Neuronal stem cell (in vitro differentiated cells): ENCODE measurements around the gene ITGB6.
"Not testable (repeated sequence)": the region's sequence is repeated elsewhere in the genome, so short reads cannot be mapped to it uniquely, and the experiment has no call there.

Source experiments
- DNase-seq: peaks from one replicate; pipeline ENCODE4 v3.0.0-alpha.2; 2013; ENCODE audit warnings: low spot score
- H2AFZ ChIP-seq: one replicate; pipeline ENCODE4 v1.6.1; 2013; ENCODE audit warnings: mild to moderate bottlenecking, low read length, inconsistent platforms
- H2AK5ac ChIP-seq: 2 replicates; pipeline ENCODE4 v1.6.1; 2013; ENCODE audit warnings: low read depth, mild to moderate bottlenecking, inconsistent platforms, low read length, moderate library complexity, mixed read lengths
- H2BK120ac ChIP-seq: 2 replicates; pipeline ENCODE4 v1.6.1; 2013; ENCODE audit warnings: low read depth, mild to moderate bottlenecking, inconsistent platforms, low read length, moderate library complexity, mixed read lengths
- H2BK12ac ChIP-seq: one replicate; pipeline ENCODE4 v1.6.1; 2013; ENCODE audit warnings: low read length, inconsistent platforms
- H2BK15ac ChIP-seq: 2 replicates; pipeline ENCODE4 v1.6.1; 2013; ENCODE audit warnings: mild to moderate bottlenecking, low read length, inconsistent platforms, mixed read lengths
- H2BK5ac ChIP-seq: one replicate; pipeline ENCODE4 v1.6.1; 2013; ENCODE audit warnings: inconsistent platforms, mild to moderate bottlenecking, low read length, moderate library complexity
- H3K14ac ChIP-seq: one replicate; pipeline ENCODE4 v1.6.1; 2013; ENCODE audit warnings: low read length, inconsistent platforms
- H3K18ac ChIP-seq: 2 replicates; pipeline ENCODE4 v1.6.1; 2013; ENCODE audit warnings: low read length, inconsistent platforms
- H3K23ac ChIP-seq: 2 replicates; pipeline ENCODE4 v1.6.1; 2013; ENCODE audit warnings: low read depth, mild to moderate bottlenecking, mixed read lengths, low read length, inconsistent platforms; ENCODE audit not compliant: poor library complexity
- H3K27ac ChIP-seq: replicated peaks from 3 replicates; pipeline ENCODE4 v1.5.1; 2013; ENCODE audit warnings: low read length, inconsistent platforms
- H3K27me3 ChIP-seq, 3 experiments: 2 replicates each; pipeline ENCODE4 v1.6.1; 2013; ENCODE audit warnings: low read length in 3 of 3, mild to moderate bottlenecking in 2 of 3, inconsistent platforms in 1 of 3, low read depth in 1 of 3, mixed read lengths in 1 of 3, moderate library complexity in 1 of 3; ENCODE audit not compliant: control insufficient read depth in 3 of 3, insufficient read depth in 3 of 3
- H3K36me3 ChIP-seq, 2 donors: replicated peaks in 1 of 2; 2 replicates each; pipeline ENCODE4 v1.6.1; 2013; ENCODE audit warnings: low read length in 2 of 2; ENCODE audit not compliant: control insufficient read depth in 2 of 2, insufficient read depth in 2 of 2
- H3K4ac ChIP-seq: 2 replicates; pipeline ENCODE4 v1.6.1; 2013; ENCODE audit warnings: inconsistent platforms, mild to moderate bottlenecking, low read length, moderate library complexity
- H3K4me1 ChIP-seq, 2 donors: 1 replicate in 1 of 2; 2 replicates in 1 of 2; pipeline ENCODE4 v1.6.1; 2013; ENCODE audit warnings: low read length in 2 of 2, low read depth in 1 of 2; ENCODE audit not compliant: control insufficient read depth in 2 of 2, insufficient read depth in 1 of 2
- H3K4me2 ChIP-seq: one replicate; pipeline ENCODE4 v1.6.1; 2013; ENCODE audit warnings: mild to moderate bottlenecking, low read length, inconsistent platforms; ENCODE audit not compliant: insufficient read depth, poor library complexity, severe bottlenecking
- H3K4me3 ChIP-seq, 2 donors: 2 replicates each; pipeline ENCODE4 v1.5.1; 2013; ENCODE audit warnings: low read length in 2 of 2, mild to moderate bottlenecking in 2 of 2, inconsistent platforms in 1 of 2, moderate library complexity in 1 of 2
- H3K79me1 ChIP-seq: one replicate; pipeline ENCODE4 v1.6.1; 2013; ENCODE audit warnings: low read depth, mild to moderate bottlenecking, inconsistent platforms, low read length, moderate library complexity
- H3K9ac ChIP-seq: one replicate; pipeline ENCODE4 v1.6.1; 2013; ENCODE audit warnings: mild to moderate bottlenecking, low read depth, low read length, inconsistent platforms; ENCODE audit not compliant: poor library complexity
- H3K9me3 ChIP-seq, 2 donors: replicated peaks in 1 of 2; 2 replicates each; pipeline versions ENCODE3 to v1.6.1; 2013; ENCODE audit warnings: low read length in 2 of 2, mild to moderate bottlenecking in 2 of 2, inconsistent platforms in 1 of 2, low read depth in 1 of 2, mixed read lengths in 1 of 2, moderate library complexity in 1 of 2; ENCODE audit not compliant: control insufficient read depth in 2 of 2, insufficient read depth in 1 of 2
- H4K8ac ChIP-seq: one replicate; pipeline ENCODE4 v1.6.1; 2013; ENCODE audit warnings: low read depth, mild to moderate bottlenecking, inconsistent platforms, low read length, moderate library complexity
- H4K91ac ChIP-seq: one replicate; pipeline ENCODE4 v1.6.1; 2013; ENCODE audit warnings: low read length, low read depth, mild to moderate bottlenecking, inconsistent platforms; ENCODE audit not compliant: poor library complexity
- WGBS, 2 donors: extraction: QIAGEN DNeasy Blood & Tissue Kit; methylation state at CpG; one replicate each; pipeline ENCODE4 v1.1.7; 2013; ENCODE audit warnings: missing lambda C conversion rate in 2 of 2, mixed read lengths in 1 of 2; ENCODE audit not compliant: insufficient read length in 2 of 2, insufficient replicate concordance in 1 of 2; ENCODE audit errors: extremely low coverage in 2 of 2; 5-methylcytosine and 5-hydroxymethylcytosine counted together

The ITGB6 gene

DNA sequence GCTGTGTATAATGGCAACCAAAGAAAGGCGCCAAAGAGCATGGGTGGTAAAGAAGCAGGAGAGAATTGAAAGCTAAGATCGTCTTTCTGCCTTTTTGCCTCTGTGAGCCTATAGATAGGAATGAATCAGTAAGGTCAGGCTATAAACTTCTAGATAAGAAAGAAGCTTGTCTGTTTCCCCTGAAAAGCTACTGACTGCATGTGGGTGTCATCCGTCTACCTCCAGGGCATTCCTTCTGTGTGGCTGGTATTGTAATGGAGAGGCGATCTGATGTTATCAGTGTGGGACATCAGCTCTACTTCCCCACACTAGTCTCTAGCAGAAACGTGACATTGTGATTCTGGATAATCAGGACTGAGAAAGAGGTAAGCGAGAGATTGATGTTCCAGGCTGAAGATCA lies 74.2 kb downstream of the ITGB6 start:
- H3K27ac ChIP-seq: no peak overlapping the region
- DNase-seq: no peak

DNA sequence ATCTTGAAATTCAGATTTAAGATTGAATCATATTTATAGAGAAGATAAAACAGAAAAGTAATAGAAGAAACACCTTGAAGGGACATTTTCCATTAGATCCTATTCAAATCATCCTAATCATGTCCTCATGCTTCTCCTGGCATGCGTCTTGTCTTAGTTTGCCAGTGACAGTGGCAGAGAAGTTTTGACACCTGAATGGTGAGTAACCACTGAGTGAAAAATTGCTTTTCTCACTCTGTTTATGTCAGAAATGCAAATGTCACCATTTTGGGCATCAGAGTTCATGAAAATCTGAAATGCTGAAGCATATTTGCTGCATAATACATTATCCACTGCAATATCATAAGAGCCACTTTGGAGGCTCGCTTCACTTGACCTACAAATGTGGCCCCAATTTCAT lies 74.7 kb downstream of the ITGB6 start:
- no peak overlapping the region for H3K14ac ChIP-seq
- no peak overlapping the region for H3K4me3 ChIP-seq
- no peaks in the 10 kb centered on the region for H3K79me1 ChIP-seq
- no peak overlapping the region for H2AFZ ChIP-seq
- no peak overlapping the region for H2BK15ac ChIP-seq
- no peak overlapping the region for H3K18ac ChIP-seq
- H3K27ac ChIP-seq: no peak overlapping the region
- H3K4me1 ChIP-seq: peaks cover 0 to 1% of the 10 kb centered on the region in 2 donors
- H3K4ac ChIP-seq: no peak overlapping the region
- WGBS, 2 donors: no CpG with 5 or more reads among the region's 2 CpGs
- H3K4me2 ChIP-seq: no peak overlapping the region
- H2BK12ac ChIP-seq: no peak overlapping the region
- H2BK5ac ChIP-seq: no peak overlapping the region
- no peaks in the 10 kb centered on the region for H3K9me3 ChIP-seq
- no peak overlapping the region for H4K8ac ChIP-seq
- H3K23ac ChIP-seq: no peak overlapping the region
- H2BK120ac ChIP-seq: no peak overlapping the region
- DNase-seq: no peak
- no peak overlapping the region for H3K9ac ChIP-seq
- H3K27me3 ChIP-seq: no peaks in the 10 kb centered on the region
- no peak overlapping the region for H2AK5ac ChIP-seq
- no peak overlapping the region for H4K91ac ChIP-seq
- no peaks in the 10 kb centered on the region for H3K36me3 ChIP-seq

More for the DNA sequence above, 74.2 kb downstream of the ITGB6 start:
- Histone ChIP-seq H2BK120ac (no peak overlapping the region), H2AFZ (no peak overlapping the region), H3K36me3 (no peaks in the 10 kb centered on the region), H3K14ac (no peak overlapping the region), H3K4ac (no peak overlapping the region), H3K23ac (no peak overlapping the region), H3K27me3 (no peaks in the 10 kb centered on the region), H2AK5ac (no peak overlapping the region), H3K79me1 (no peaks in the 10 kb centered on the region), H2BK15ac (no peak overlapping the region), H4K8ac (no peak overlapping the region), H3K4me3 (peak overlapping the region in 1 of 2 donors; percentile 5), H3K4me2 (no peak overlapping the region), H3K4me1 (peaks cover 0 to 1% of the 10 kb centered on the region in 2 donors), H2BK12ac (no peak overlapping the region), H3K9ac (no peak overlapping the region), H2BK5ac (no peak overlapping the region), H3K18ac (no peak overlapping the region), H3K9me3 (no peaks in the 10 kb centered on the region), H4K91ac (no peak overlapping the region)
- WGBS, 2 donors: no CpG with 5 or more reads among the region's 6 CpGs

DNA sequence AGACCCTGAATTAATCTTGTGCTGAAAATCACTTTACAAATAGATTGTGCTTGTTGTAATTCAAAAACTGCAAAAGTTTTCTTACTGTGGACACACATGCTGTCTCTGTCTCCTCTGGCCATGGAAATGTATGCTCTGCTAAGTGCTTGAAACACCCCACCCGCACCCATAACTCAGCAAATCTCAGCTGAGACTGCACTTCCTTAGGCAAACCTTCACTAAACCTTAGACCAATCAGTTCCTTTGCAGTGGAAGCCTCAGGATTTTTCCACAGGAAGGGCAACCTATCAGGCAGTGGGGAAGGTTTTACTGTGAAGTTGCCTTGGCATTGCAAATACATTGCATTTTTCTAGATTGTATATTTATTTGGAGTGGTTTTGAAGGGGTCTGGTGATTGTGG lies 75.5 kb downstream of the ITGB6 start:
- Histone ChIP-seq H2BK5ac (no peak overlapping the region), H3K79me1 (no peaks in the 10 kb centered on the region), H3K4me3 (no peak overlapping the region), H4K8ac (no peak overlapping the region), H3K9me3 (no peaks in the 10 kb centered on the region), H4K91ac (no peak overlapping the region), H3K14ac (no peak overlapping the region), H3K4me1 (peaks cover 0 to 1% of the 10 kb centered on the region in 2 donors), H2BK12ac (no peak overlapping the region), H2BK120ac (no peak overlapping the region), H3K9ac (no peak overlapping the region), H2BK15ac (no peak overlapping the region), H3K4ac (no peak overlapping the region), H2AFZ (no peak overlapping the region), H2AK5ac (no peak overlapping the region), H3K23ac (no peak overlapping the region), H3K4me2 (no peak overlapping the region), H3K27me3 (no peaks in the 10 kb centered on the region), H3K27ac (no peak overlapping the region), H3K36me3 (no peaks in the 10 kb centered on the region), H3K18ac (no peak overlapping the region)
- DNase-seq: no peak
- no CpG with 5 or more reads among the region's 1 CpG for WGBS, 2 donors

DNA sequence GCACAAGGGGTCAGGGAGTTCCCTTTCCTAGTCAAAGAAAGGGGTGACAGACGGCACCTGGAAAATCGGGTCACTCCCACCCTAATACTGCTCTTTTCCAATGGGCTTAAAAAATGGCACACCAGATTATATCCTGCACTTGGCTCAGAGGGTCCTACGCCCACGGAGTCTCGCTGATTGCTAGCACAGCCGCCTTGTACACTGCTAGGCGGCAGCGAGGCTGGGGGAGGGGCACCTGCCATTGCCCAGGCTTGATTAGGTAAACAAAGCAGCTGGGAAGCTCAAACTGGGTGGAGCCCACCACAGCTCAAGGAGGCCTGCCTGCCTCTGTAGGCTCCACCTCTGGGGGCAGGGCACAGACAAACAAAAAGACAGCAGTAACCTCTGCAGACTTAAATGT lies 85.4 kb downstream of the ITGB6 start:
- not testable (repeated sequence) for DNase-seq, H3K27ac ChIP-seq, H3K4ac ChIP-seq, H2BK12ac ChIP-seq, H3K36me3 ChIP-seq, H2BK15ac ChIP-seq, H3K79me1 ChIP-seq, H3K27me3 ChIP-seq, H2AK5ac ChIP-seq, H3K23ac ChIP-seq, H2BK5ac ChIP-seq, H3K4me1 ChIP-seq, H3K4me3 ChIP-seq, H4K8ac ChIP-seq, H3K9ac ChIP-seq, H4K91ac ChIP-seq, H3K4me2 ChIP-seq, H3K18ac ChIP-seq, H3K14ac ChIP-seq, H2AFZ ChIP-seq, H3K9me3 ChIP-seq, H2BK120ac ChIP-seq
- WGBS, 2 donors: no CpG with 5 or more reads among the region's 8 CpGs
